Adrenal gland (tissue), 5 donors: Measurements from ENCODE around the gene PHACTR2.

Experiments
- CTCF ChIP-seq, 6 experiments: fragments of 450-650 bp in 4 of 6; fragments of 200-600 bp in 2 of 6; sonication (generic) in 1 of 6; IDR thresholded peaks; 1 replicate in 5 of 6; 2 replicates in 1 of 6; pipeline versions ENCODE4 v1.5.1 to v1.8.0; 2016 to 2021; ENCODE audit warnings: antibody characterized with exemption in 6 of 6, mild to moderate bottlenecking in 2 of 6, moderate library complexity in 1 of 6
- POLR2A ChIP-seq, 2 donors: fragments of 450-650 bp; IDR thresholded peaks; one replicate each; pipeline ENCODE4 v1.6.1; 2017; ENCODE audit warnings: antibody characterized with exemption in 2 of 2, mild to moderate bottlenecking in 2 of 2, moderate library complexity in 1 of 2
- donor health status: DM: no; HTN: no; CAD: no.

GRCh38 chr6:143766185-143766553, 88.4 kb downstream of the PHACTR2 start:
- TF ChIP-seq CTCF (IDR thresholded peaks at IDR 0.05) (no peak), POLR2A (IDR thresholded peaks at IDR 0.05) (no peak)
